ENCODE results near the gene PGAP3. TPM values are rescaled to one million over a fixed set of nuclear protein-coding genes. Genes with fewer than 3 reads are reported as not detected.

Gene PGAP3
- total RNA-seq, 4 donors from 2014 or later, result 19.9 to 82.6 (median 46.2) TPM

- TF ChIP-seq EP300 (IDR thresholded peaks at IDR 0.05; ENCODE audit: low read depth) (no peak), POLR2A (IDR thresholded peaks at IDR 0.05) (peak; percentile 73), POLR2AphosphoS5 (IDR thresholded peaks at IDR 0.05) (peak; percentile 11 to 86 (median 64))
- TF ChIP-seq, protein P1, sequence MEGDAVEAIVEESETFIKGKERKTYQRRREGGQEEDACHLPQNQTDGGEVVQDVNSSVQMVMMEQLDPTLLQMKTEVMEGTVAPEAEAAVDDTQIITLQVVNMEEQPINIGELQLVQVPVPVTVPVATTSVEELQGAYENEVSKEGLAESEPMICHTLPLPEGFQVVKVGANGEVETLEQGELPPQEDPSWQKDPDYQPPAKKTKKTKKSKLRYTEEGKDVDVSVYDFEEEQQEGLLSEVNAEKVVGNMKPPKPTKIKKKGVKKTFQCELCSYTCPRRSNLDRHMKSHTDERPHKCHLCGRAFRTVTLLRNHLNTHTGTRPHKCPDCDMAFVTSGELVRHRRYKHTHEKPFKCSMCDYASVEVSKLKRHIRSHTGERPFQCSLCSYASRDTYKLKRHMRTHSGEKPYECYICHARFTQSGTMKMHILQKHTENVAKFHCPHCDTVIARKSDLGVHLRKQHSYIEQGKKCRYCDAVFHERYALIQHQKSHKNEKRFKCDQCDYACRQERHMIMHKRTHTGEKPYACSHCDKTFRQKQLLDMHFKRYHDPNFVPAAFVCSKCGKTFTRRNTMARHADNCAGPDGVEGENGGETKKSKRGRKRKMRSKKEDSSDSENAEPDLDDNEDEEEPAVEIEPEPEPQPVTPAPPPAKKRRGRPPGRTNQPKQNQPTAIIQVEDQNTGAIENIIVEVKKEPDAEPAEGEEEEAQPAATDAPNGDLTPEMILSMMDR (IDR thresholded peaks at IDR 0.05), result no peak
- 18% methylated on average over 6 of the region's 6 CpGs; no CpG with 5 or more reads in 1 of the 2 donors for WGBS, 2 donors (ENCODE audit: low coverage in 1 of 2)
- in situ Hi-C loops (cut with MboI; ENCODE audit: low pct_ligation_motif_present in 1 of 4, low pct_unique_long_range_greater_than_20kb in 1 of 4, low sequenced_read_pairs in 3 of 4), result loop anchor here in 1 of 4 donors (25.0 kb wide), 1 partner anchor 106 kb away; the partner anchor contains the start of genes GRB7 and MIEN1
- Histone ChIP-seq H3K9me3 (no peaks in the 10 kb centered on the region), H3K36me3 (no peaks in the 10 kb centered on the region), H3K27ac (peak overlapping the region; percentile 90 to 93 (median 91)), H3K27me3 (peaks cover 31% of the 10 kb centered on the region), H3K4me3 (peak overlapping the region in 2 of 4 donors; percentile 22 to 35), H3K4me1 (peaks cover 24 to 74% (median 56%) of the 10 kb centered on the region in 4 donors)
- peak; percentile 71 for DNase-seq
- intact Hi-C loops (cut with DNase I; ENCODE audit: low total_unique reads), result loop anchor here (10.0 kb wide), 1 partner anchor 123 kb away; no protein-coding TSS in a partner anchor
Measured at GRCh38 chr17:39631403-39631802, 56.5 kb downstream of the PGAP3 start.

GRCh38 chr17:39629898-39630297 is 58.0 kb downstream of the PGAP3 start:
- H3K4me3 ChIP-seq, result peak overlapping the region in 3 of 4 donors; percentile 3 to 59 (median 35)
- peak; percentile 22 for DNase-seq
- H3K27me3 ChIP-seq, result peaks cover 46% of the 10 kb centered on the region
- intact Hi-C loops (cut with DNase I; ENCODE audit: low total_unique reads) (loop anchor here (10.0 kb wide), 1 partner anchor 125 kb away; no protein-coding TSS in a partner anchor), in situ Hi-C loops (cut with MboI; ENCODE audit: low pct_ligation_motif_present in 1 of 4, low pct_unique_long_range_greater_than_20kb in 1 of 4, low sequenced_read_pairs in 3 of 4) (loop anchor here in 3 of 4 donors (10.0 to 25.0 kb wide), 3 partner anchors 107 to 125 kb away; partner anchors contain the start of genes GRB7 (in 1 of the 3) and MIEN1 (in 1 of the 3))
- WGBS, 2 donors (ENCODE audit: low coverage in 1 of 2), result 63% methylated on average over 11 of the region's 12 CpGs; no CpG with 5 or more reads in 1 of the 2 donors
- H3K36me3 ChIP-seq, result no peaks in the 10 kb centered on the region
- no peaks in the 10 kb centered on the region for H3K9me3 ChIP-seq
- TF ChIP-seq, protein P1 (IDR thresholded peaks at IDR 0.05), result no peak
- peaks cover 27 to 74% (median 58%) of the 10 kb centered on the region in 4 donors for H3K4me1 ChIP-seq
- peak overlapping the region; percentile 90 to 93 (median 91) for H3K27ac ChIP-seq

GRCh38 chr17:39629494-39629880 is 58.4 kb downstream of the PGAP3 start:
- peak overlapping the region in 3 of 4 donors; percentile 3 to 59 (median 35) for H3K4me3 ChIP-seq
- DNase-seq, result peak; percentile 80
- peaks cover 49% of the 10 kb centered on the region for H3K27me3 ChIP-seq
- peaks cover 23 to 74% (median 57%) of the 10 kb centered on the region in 4 donors for H3K4me1 ChIP-seq
- no peaks in the 10 kb centered on the region for H3K9me3 ChIP-seq
- intact Hi-C loops (cut with DNase I; ENCODE audit: low total_unique reads), result no loop called here
- in situ Hi-C loops (cut with MboI; ENCODE audit: low pct_ligation_motif_present in 1 of 4, low pct_unique_long_range_greater_than_20kb in 1 of 4, low sequenced_read_pairs in 3 of 4), result loop anchor here in 3 of 4 donors (10.0 to 25.0 kb wide), 3 partner anchors 108 to 125 kb away; partner anchors contain the start of genes GRB7 (in 1 of the 3) and MIEN1 (in 1 of the 3)
- TF ChIP-seq POLR2AphosphoS5 (IDR thresholded peaks at IDR 0.05) (peak; percentile 22 to 84 (median 67)), POLR2A (IDR thresholded peaks at IDR 0.05) (peak; percentile 87), EP300 (IDR thresholded peaks at IDR 0.05; ENCODE audit: low read depth) (no peak)
- TF ChIP-seq, protein P1 (IDR thresholded peaks at IDR 0.05), result peak in 1 of 5 experiments; percentile 2
- H3K27ac ChIP-seq, result peak overlapping the region; percentile 90 to 93 (median 91)
- 42% methylated on average over 3 of the region's 3 CpGs; no CpG with 5 or more reads in 1 of the 2 donors for WGBS, 2 donors (ENCODE audit: low coverage in 1 of 2)
- H3K36me3 ChIP-seq, result no peaks in the 10 kb centered on the region

DNA sequence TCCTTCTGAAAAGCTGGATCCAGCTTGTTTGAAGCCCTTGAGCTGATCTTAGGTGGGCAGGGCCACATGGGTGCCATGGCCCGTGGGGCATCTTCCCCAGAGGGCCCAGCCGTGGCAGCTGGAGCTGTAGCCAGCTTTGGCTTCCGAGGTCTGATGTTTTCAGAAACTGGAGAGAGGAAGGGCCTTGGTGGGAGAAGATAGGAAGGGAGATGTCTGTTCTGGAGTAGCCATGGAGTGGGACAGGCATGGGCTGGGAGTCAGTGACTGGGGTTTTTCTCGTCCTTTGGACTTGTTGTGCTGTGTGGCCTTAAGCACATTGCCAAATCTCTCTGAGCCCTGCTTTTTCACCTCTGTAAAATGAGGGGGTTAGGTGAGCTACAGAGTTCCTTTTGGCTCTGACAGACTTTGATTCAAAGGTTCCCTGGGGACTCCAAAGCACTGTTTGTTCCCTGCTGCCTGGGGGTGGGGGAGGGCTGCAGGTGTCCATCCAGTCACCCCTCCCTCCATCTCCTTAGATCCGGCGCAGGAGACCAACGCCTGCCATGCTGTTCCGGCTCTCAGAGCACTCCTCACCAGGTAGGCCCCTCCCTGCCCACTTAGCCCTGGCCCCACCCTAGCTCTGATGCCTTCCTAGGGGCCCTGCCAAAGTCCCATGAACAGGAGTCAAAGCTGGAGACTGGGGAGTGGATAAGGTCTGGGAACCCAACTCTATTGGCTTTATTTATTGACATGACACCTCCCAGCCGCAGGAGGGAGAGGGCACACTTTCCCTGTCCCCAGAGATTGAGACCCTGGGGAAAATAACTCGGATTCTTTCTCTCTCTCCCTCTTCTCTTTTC is 59.0 kb downstream of the PGAP3 start:
- in situ Hi-C loops (cut with MboI; ENCODE audit: low pct_ligation_motif_present in 1 of 4, low pct_unique_long_range_greater_than_20kb in 1 of 4, low sequenced_read_pairs in 3 of 4) (loop anchor here in 3 of 4 donors (10.0 to 25.0 kb wide), 3 partner anchors 108 to 126 kb away; partner anchors contain the start of genes GRB7 (in 1 of the 3) and MIEN1 (in 1 of the 3)), intact Hi-C loops (cut with DNase I; ENCODE audit: low total_unique reads) (no loop called here)
- Histone ChIP-seq H3K4me3 (peak overlapping the region in 3 of 4 donors; percentile 10 to 60 (median 59)), H3K9me3 (no peaks in the 10 kb centered on the region), H3K27me3 (peaks cover 49% of the 10 kb centered on the region), H3K27ac (peak overlapping the region; percentile 90 to 93 (median 91)), H3K36me3 (no peaks in the 10 kb centered on the region), H3K4me1 (peaks cover 19 to 72% (median 55%) of the 10 kb centered on the region in 4 donors)
- DNase-seq, result peak; percentile 89
- WGBS, 2 donors (ENCODE audit: low coverage in 1 of 2), result 20 to 36% methylated on average over 1 to 10 of the region's 10 CpGs
- TF ChIP-seq, protein P1 (IDR thresholded peaks at IDR 0.05), result peak in 1 of 5 experiments; percentile 38
- TF ChIP-seq EP300 (IDR thresholded peaks at IDR 0.05; ENCODE audit: low read depth) (peak; percentile 7), POLR2A (IDR thresholded peaks at IDR 0.05) (peak; percentile 65), POLR2AphosphoS5 (IDR thresholded peaks at IDR 0.05) (peak; percentile 57 to 65 (median 60))

All from transverse colon (tissue), 4 donors.